ENCODE measurements around the gene CPEB3.

CPEB3 gene

DNA sequence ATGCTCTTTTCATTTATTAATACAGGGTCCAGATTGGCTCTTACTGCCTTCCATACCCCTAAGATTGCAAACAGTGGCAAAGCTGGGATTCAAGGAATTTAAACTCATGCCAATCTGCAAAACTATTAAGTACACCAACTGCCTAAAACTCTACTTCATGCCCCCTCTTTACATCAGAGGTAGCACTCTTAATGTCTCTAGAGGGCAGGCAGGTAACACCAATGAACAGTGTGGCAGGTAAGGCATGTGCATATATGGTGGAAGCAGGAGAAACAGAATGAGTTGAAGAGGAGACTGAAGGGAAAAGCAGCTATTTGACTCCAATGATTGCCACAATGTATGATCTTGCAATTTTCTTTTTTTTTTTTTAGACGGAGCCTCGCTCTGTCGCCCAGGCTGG is 210.6 kb downstream of the CPEB3 start:
- no peak overlapping the region for H3K4me3 ChIP-seq (ENCODE audit: low read length)
- no peaks in the 10 kb centered on the region for H3K4me1 ChIP-seq (ENCODE audit: control insufficient read depth, low read depth, low read length)
- H3K36me3 ChIP-seq (ENCODE audit: control insufficient read depth, low read depth, low read length): no peaks in the 10 kb centered on the region
- no peaks in the 10 kb centered on the region for H3K9me3 ChIP-seq (ENCODE audit: control insufficient read depth, low read depth, low read length)
- H3K9ac ChIP-seq (ENCODE audit: low read length): no peak overlapping the region
- no peaks in the 10 kb centered on the region for H3K27me3 ChIP-seq (ENCODE audit: control insufficient read depth, insufficient read depth, low read length)
- H3K27ac ChIP-seq (ENCODE audit: low read length): no peak overlapping the region

DNA sequence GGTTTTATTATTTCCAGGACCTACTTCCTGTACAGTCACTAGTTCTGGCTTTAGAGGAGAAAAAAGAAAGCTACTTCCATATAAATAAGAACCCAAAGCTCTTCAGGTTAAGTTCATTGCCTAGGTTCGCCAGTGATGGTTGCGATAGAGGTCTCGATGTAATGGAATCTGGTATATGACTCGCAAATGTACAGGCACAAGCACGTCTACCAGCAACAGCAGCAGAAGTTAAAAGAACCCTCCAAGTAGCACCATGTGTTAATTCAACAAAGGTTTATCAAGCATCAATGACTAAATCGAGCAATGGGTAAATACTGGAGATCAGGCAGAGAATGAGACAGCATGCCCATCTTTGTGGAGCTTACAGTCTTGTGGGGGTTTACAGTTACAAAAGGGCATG is 211.9 kb downstream of the CPEB3 start:
- no peaks in the 10 kb centered on the region for H3K4me1 ChIP-seq (ENCODE audit: control insufficient read depth, low read depth, low read length)
- H3K27me3 ChIP-seq (ENCODE audit: control insufficient read depth, insufficient read depth, low read length): no peaks in the 10 kb centered on the region
- no peak overlapping the region for H3K4me3 ChIP-seq (ENCODE audit: low read length)
- no peaks in the 10 kb centered on the region for H3K9me3 ChIP-seq (ENCODE audit: control insufficient read depth, low read depth, low read length)
- no peak overlapping the region for H3K9ac ChIP-seq (ENCODE audit: low read length)
- no peaks in the 10 kb centered on the region for H3K36me3 ChIP-seq (ENCODE audit: control insufficient read depth, low read depth, low read length)
- H3K27ac ChIP-seq (ENCODE audit: low read length): no peak overlapping the region

DNA sequence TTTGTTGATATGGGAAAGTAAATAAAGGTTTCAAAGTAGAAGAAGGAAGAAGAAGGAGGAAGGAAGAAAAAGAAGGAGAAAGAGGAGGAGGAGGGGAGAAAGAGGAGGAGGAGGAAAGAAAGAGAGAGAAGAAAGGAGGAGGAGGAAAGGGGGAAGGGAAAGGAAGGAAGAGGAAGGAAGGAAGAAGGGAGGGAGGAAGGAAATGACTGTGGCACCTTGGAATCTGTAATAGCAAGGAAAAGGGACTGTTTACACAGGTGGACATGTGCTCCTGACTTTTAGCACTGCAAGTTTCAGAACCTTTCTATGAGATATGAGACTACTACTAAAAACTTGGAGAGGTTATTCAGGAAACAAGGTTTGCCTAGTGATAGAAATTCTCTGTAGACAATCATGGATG is 214.2 kb downstream of the CPEB3 start:
- Histone ChIP-seq H3K27me3 (ENCODE audit: control insufficient read depth, insufficient read depth, low read length) (no peaks in the 10 kb centered on the region), H3K4me1 (ENCODE audit: control insufficient read depth, low read depth, low read length) (no peaks in the 10 kb centered on the region), H3K9ac (ENCODE audit: low read length) (no peak overlapping the region), H3K9me3 (ENCODE audit: control insufficient read depth, low read depth, low read length) (no peaks in the 10 kb centered on the region), H3K27ac (ENCODE audit: low read length) (no peak overlapping the region), H3K4me3 (ENCODE audit: low read length) (no peak overlapping the region), H3K36me3 (ENCODE audit: control insufficient read depth, low read depth, low read length) (no peaks in the 10 kb centered on the region)

DNA sequence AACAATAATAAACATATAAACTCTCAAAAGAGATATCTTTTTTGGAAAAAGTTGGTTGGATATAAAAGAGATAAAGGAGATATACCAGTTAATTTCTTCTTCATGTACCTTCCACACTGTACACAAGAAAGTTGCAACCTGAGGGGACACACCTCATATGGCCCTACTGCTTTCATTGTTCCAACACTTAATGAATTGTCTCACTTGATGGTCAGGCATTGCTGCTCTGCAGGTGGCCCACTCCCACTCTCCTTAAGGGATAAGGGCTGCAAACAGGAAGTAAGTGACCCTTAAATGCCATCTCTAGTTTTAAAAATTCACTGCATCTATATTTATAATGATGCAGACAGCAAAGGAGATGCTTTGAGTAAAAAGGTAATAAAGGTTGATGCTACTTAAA is 215.0 kb downstream of the CPEB3 start:
- Histone ChIP-seq H3K27ac (ENCODE audit: low read length) (no peak overlapping the region), H3K27me3 (ENCODE audit: control insufficient read depth, insufficient read depth, low read length) (no peaks in the 10 kb centered on the region), H3K9me3 (ENCODE audit: control insufficient read depth, low read depth, low read length) (no peaks in the 10 kb centered on the region), H3K9ac (ENCODE audit: low read length) (no peak overlapping the region), H3K4me3 (ENCODE audit: low read length) (no peak overlapping the region), H3K36me3 (ENCODE audit: control insufficient read depth, low read depth, low read length) (no peaks in the 10 kb centered on the region), H3K4me1 (ENCODE audit: control insufficient read depth, low read depth, low read length) (no peaks in the 10 kb centered on the region)

DNA sequence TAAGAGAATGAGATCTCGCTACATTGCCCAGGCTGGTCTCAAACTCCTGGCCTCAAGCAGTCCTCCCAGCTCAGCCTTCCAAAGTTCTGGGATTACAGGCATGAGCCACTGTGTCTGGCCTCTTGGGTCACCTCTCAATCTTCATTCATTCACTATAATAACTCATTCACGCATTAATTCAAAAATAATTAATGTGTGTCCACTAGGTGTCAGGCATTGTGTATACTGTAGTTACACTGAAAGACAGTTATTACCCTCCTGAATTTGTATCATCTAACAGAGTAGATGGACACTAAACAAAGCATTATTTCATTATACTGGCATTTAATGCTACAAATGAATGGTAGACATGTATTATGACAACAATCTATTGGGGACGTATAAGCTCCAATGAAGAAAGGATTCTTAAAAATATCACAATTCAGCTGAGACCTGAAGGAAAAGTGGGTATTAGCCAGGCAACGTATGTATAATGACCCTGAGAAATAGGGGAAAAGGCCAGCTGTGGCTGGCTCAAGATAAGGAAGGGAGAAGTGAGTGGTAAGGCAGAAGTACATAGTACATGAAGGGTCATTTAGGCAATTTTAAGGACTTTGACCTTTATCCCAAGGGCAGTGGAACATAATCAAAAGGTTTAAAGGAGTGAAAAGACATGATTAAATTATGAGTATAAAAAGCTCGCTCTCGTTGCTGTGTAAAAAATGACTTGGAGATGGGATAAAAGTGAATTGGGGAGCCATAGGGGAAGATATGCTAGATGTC is 216.6 kb downstream of the CPEB3 start:
- H3K36me3 ChIP-seq (ENCODE audit: control insufficient read depth, low read depth, low read length): no peaks in the 10 kb centered on the region
- no peaks in the 10 kb centered on the region for H3K9me3 ChIP-seq (ENCODE audit: control insufficient read depth, low read depth, low read length)
- no peak overlapping the region for H3K9ac ChIP-seq (ENCODE audit: low read length)
- no peaks in the 10 kb centered on the region for H3K27me3 ChIP-seq (ENCODE audit: control insufficient read depth, insufficient read depth, low read length)
- no peak overlapping the region for H3K27ac ChIP-seq (ENCODE audit: low read length)
- H3K4me1 ChIP-seq (ENCODE audit: control insufficient read depth, low read depth, low read length): no peaks in the 10 kb centered on the region
- H3K4me3 ChIP-seq (ENCODE audit: low read length): no peak overlapping the region

DNA sequence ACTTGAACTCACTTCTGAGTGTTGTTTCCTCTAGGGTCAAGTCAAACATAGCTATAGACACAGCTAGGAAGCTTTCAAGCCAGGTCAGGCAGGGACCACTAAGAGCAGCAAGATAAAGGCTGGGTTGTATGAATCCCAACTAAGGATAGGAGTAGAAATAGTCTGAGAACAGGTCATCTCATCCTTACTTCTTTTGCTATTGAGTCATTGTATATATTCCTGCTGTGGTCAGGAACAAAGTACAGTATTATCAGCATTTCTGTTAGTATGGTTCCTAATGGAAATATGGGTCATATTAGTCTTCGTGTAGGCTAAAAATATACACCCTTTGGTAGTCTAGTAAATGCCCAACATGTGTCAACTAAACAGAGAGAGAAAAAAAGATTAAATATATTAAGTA is 222.0 kb downstream of the CPEB3 start:
- Histone ChIP-seq H3K27me3 (ENCODE audit: control insufficient read depth, insufficient read depth, low read length) (no peaks in the 10 kb centered on the region), H3K9me3 (ENCODE audit: control insufficient read depth, low read depth, low read length) (no peaks in the 10 kb centered on the region), H3K4me3 (ENCODE audit: low read length) (no peak overlapping the region), H3K9ac (ENCODE audit: low read length) (no peak overlapping the region), H3K27ac (ENCODE audit: low read length) (no peak overlapping the region), H3K36me3 (ENCODE audit: control insufficient read depth, low read depth, low read length) (no peaks in the 10 kb centered on the region), H3K4me1 (ENCODE audit: control insufficient read depth, low read depth, low read length) (no peaks in the 10 kb centered on the region)

DNA sequence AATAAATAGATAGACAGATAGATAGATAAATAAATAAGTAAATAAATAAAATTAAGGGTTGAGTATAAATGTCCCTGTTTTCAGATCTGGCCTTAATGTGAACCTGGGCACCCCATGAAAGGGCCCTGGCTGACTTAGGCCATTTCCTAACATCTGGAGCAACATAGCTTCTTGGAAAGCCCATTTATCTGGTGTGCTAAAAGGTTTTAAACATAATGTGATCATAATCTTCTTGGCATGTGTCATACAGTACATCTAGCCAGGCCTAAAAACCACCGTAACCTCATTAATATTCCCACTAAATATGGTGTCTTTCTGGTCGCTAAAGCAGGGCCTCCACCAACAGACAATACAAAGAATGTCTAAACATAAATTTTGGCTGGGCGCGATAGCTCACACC is 224.5 kb downstream of the CPEB3 start:
- H3K27me3 ChIP-seq (ENCODE audit: control insufficient read depth, insufficient read depth, low read length): no peaks in the 10 kb centered on the region
- no peaks in the 10 kb centered on the region for H3K4me1 ChIP-seq (ENCODE audit: control insufficient read depth, low read depth, low read length)
- H3K9me3 ChIP-seq (ENCODE audit: control insufficient read depth, low read depth, low read length): no peaks in the 10 kb centered on the region
- no peak overlapping the region for H3K9ac ChIP-seq (ENCODE audit: low read length)
- no peaks in the 10 kb centered on the region for H3K36me3 ChIP-seq (ENCODE audit: control insufficient read depth, low read depth, low read length)
- H3K27ac ChIP-seq (ENCODE audit: low read length): no peak overlapping the region
- H3K4me3 ChIP-seq (ENCODE audit: low read length): no peak overlapping the region

DNA sequence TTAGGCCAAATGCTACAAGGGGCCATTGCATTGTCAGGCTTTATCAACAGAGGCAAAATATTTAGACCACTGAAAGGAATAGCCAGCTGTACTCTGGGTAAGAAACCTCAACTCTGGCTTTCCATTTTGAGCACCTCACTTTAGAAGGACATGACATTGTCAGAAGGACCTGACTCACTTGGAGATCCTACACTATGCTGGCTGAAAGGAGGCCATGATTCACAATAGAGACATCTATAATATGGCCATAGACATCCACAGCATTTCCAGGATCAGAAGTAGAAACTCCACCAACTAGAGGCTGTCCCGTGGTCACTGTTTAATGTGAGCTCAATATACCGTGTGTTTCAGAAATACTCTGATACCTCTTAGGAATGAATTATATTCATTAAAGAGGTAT is 226.4 kb downstream of the CPEB3 start:
- Histone ChIP-seq H3K36me3 (ENCODE audit: control insufficient read depth, low read depth, low read length) (no peaks in the 10 kb centered on the region), H3K27me3 (ENCODE audit: control insufficient read depth, insufficient read depth, low read length) (no peaks in the 10 kb centered on the region), H3K9ac (ENCODE audit: low read length) (no peak overlapping the region), H3K4me3 (ENCODE audit: low read length) (no peak overlapping the region), H3K9me3 (ENCODE audit: control insufficient read depth, low read depth, low read length) (no peaks in the 10 kb centered on the region), H3K4me1 (ENCODE audit: control insufficient read depth, low read depth, low read length) (no peaks in the 10 kb centered on the region), H3K27ac (ENCODE audit: low read length) (no peak overlapping the region)

DNA sequence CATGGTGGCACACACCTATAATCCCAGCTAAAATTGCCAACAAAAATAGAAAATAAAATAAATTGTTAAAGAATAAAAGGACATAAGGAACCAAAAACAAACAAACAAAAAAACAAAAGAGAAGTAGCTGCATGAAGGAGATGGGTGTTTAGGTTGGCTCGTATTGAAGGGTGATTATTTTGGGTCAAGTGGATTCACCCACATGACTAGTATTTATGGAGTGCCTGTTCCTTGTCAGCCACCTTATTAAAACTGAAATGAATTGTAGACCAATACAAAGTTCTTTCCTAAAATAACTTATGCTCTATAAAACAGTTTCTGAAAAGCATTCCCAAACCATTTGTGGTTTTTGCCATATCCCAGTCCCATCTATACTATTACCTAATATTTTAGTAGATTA is 228.6 kb downstream of the CPEB3 start:
- Histone ChIP-seq H3K36me3 (ENCODE audit: control insufficient read depth, low read depth, low read length) (no peaks in the 10 kb centered on the region), H3K9ac (ENCODE audit: low read length) (no peak overlapping the region), H3K9me3 (ENCODE audit: control insufficient read depth, low read depth, low read length) (no peaks in the 10 kb centered on the region)

DNA sequence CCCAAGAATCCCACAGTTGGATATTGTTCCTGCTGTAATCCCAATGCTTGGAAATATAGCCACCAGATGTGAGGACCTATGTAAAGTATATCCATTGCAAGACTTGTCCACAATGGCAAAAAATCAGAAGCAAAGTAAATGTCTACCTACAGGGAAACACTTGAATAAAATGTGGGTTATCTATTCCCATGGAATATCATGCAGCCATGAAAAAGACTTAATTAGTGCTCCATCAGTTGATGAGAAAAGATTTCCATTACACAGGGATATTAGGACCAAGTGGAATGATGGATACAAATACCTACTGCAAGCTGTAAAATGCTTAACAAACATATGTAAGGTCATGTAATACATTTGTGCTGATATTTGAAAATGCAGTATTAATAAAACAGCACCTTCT is 236.1 kb downstream of the CPEB3 start:
- H3K4me1 ChIP-seq (ENCODE audit: control insufficient read depth, low read depth, low read length): no peaks in the 10 kb centered on the region
- H3K36me3 ChIP-seq (ENCODE audit: control insufficient read depth, low read depth, low read length): no peaks in the 10 kb centered on the region
- H3K27me3 ChIP-seq (ENCODE audit: control insufficient read depth, insufficient read depth, low read length): no peaks in the 10 kb centered on the region
- no peak overlapping the region for H3K27ac ChIP-seq (ENCODE audit: low read length)
- no peak overlapping the region for H3K4me3 ChIP-seq (ENCODE audit: low read length)
- H3K9ac ChIP-seq (ENCODE audit: low read length): no peak overlapping the region
- H3K9me3 ChIP-seq (ENCODE audit: control insufficient read depth, low read depth, low read length): no peaks in the 10 kb centered on the region

More for the DNA sequence above, 228.6 kb downstream of the CPEB3 start:
- H3K27ac ChIP-seq (ENCODE audit: low read length): no peak overlapping the region
- no peak overlapping the region for H3K4me3 ChIP-seq (ENCODE audit: low read length)
- H3K27me3 ChIP-seq (ENCODE audit: control insufficient read depth, insufficient read depth, low read length): no peaks in the 10 kb centered on the region
- no peaks in the 10 kb centered on the region for H3K4me1 ChIP-seq (ENCODE audit: control insufficient read depth, low read depth, low read length)

DNA sequence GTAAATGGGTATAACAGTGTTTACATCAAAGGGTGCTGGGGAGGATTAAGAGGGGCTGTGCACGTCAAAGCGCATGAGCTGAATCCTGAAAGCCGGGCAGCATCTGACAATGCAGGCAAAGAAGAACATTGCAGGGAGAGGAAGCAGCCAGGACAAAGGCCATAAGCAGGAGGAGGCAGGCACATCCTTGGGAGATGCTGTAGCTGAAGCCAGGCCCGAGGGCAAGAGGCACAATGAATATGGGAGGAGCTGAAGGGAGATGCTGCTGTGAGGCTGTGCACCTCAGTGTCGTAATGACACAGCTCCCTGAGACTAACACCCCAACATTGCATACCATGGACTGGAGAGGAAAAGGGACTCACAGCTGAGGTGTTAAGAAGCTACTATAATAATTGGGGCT is 238.1 kb downstream of the CPEB3 start:
- H3K27me3 ChIP-seq (ENCODE audit: control insufficient read depth, insufficient read depth, low read length): no peaks in the 10 kb centered on the region
- no peaks in the 10 kb centered on the region for H3K4me1 ChIP-seq (ENCODE audit: control insufficient read depth, low read depth, low read length)
- H3K27ac ChIP-seq (ENCODE audit: low read length): no peak overlapping the region
- no peaks in the 10 kb centered on the region for H3K9me3 ChIP-seq (ENCODE audit: control insufficient read depth, low read depth, low read length)
- no peaks in the 10 kb centered on the region for H3K36me3 ChIP-seq (ENCODE audit: control insufficient read depth, low read depth, low read length)
- no peak overlapping the region for H3K9ac ChIP-seq (ENCODE audit: low read length)
- H3K4me3 ChIP-seq (ENCODE audit: low read length): no peak overlapping the region

DNA sequence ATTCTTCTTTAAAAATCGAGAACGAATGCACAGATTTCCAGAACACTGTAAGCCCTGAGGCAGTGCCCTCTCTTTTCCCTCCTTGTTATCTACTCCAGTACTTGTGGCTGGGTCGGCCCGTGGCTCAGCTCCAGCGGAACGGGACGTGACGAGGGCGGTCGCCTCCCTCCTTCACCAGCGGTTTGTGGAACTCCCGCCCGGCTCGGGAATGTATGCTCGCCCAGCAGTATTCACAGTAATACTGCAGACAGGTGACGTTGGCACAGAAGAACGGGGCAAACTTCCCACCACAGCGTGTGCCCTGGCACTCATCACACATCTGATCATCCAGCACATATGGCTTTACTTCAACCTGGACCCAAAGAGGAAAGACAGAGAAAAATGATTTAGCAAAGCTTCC is 238.8 kb downstream of the CPEB3 start:
- Histone ChIP-seq H3K36me3 (ENCODE audit: control insufficient read depth, low read depth, low read length) (no peaks in the 10 kb centered on the region), H3K9ac (ENCODE audit: low read length) (no peak overlapping the region), H3K27me3 (ENCODE audit: control insufficient read depth, insufficient read depth, low read length) (no peaks in the 10 kb centered on the region), H3K4me3 (ENCODE audit: low read length) (no peak overlapping the region), H3K4me1 (ENCODE audit: control insufficient read depth, low read depth, low read length) (no peaks in the 10 kb centered on the region), H3K27ac (ENCODE audit: low read length) (no peak overlapping the region), H3K9me3 (ENCODE audit: control insufficient read depth, low read depth, low read length) (no peaks in the 10 kb centered on the region)
